HG03175 (cell line): Measurements from ENCODE around the gene RPS2.

Experiments used
- ATAC-seq: cut with Tn5 transposase; IDR thresholded peaks from one replicate; pipeline ENCODE4 v1.9.1; 2021; ENCODE audit warnings: mild to moderate bottlenecking, moderate library complexity; ENCODE audit not compliant: unreplicated experiment

The RPS2 gene

GRCh38 chr16:1999866-2000514 lies 35.4 kb upstream of the RPS2 start:
- ATAC-seq, result no peak

- ATAC-seq, result no peak
Observed at GRCh38 chr16:1998852-1999801, 34.5 kb upstream of the RPS2 start.

DNA sequence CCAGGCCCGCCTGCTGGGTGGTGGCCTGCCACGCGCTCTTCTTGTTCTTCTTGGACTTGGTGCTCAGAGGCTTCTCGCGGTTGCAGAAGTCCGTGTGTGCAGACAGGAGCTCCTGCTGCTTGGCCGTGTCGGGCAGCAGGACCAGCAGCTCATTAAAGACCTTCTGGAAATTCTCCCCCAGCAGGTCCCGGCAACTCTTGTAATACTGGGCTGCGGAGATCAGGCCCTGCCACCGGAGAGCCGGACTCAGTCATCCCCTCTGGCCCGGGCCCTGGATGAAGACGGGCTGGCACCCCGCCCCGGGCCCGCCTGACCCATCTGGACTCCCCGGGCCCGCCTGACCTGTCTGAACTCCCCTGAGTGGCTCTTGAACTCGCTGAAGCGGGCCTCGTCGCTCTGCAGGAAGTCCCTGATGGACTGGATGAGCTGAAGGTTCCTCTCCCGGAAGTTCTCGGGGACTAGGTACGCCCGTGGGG lies 33.8 kb upstream of the RPS2 start:
- ATAC-seq, result no peak

DNA sequence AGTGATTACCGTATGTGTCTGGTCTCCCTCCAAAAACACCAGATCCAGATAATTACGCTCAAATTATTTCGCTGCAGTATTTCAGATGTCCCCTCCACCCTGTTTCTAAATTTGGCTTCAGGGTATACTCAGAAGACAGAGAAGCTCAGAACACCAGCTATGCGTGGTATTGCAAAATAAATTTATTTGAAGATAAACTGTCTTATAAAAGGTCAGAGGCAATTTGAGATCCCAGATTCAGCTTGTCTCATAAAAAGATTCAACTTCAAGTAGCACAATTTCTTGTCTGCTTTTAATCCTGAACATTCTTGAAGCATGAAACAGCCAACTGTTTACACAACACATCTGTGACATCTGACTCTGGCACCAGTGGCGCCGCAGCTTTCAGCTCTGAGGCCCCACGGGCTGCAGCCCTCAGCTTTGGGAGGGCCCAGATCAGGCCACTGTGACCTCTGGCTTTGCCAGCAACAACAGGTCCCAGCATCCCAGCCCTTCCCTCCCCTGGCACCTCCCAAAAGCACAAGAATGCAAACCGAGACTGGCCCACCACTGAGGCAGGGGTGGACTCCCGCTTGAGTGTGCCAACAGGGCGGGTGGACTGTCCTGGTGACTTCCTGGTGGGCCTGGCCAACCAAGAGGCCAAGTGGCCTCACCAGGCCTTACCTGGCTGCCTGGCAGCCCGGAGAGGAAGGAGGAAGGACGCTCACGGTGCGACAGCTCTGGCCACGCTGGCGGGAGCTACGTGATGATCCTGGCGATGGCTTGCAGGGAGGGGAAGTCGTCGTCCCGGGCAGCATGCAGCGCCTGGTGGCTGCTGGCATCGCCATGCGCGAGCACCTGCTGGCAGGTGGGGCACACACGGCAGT lies 33.1 kb upstream of the RPS2 start:
- no peak for ATAC-seq

DNA sequence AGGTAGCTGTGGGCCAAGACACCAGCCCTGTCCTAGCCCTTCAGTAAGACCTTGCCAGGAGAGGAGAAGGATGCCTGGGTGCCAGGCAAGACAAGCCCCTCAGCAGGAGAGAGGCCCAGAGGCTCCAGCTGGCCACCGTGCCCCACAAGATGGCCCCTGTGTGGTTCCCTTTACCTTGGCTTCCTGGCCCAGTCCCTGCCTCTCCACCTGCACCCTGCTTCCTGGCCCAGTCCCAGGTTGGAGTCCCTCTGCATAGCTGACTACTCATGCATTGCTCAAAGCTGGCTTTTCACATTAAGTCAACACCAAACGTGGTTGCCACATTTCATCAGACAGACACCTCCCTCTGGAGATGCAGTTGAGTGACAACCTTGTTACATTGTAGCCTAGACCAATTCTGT lies 29.1 kb upstream of the RPS2 start:
- ATAC-seq, result no peak

GRCh38 chr16:1992704-1993317 lies 28.2 kb upstream of the RPS2 start:
- no peak for ATAC-seq

DNA sequence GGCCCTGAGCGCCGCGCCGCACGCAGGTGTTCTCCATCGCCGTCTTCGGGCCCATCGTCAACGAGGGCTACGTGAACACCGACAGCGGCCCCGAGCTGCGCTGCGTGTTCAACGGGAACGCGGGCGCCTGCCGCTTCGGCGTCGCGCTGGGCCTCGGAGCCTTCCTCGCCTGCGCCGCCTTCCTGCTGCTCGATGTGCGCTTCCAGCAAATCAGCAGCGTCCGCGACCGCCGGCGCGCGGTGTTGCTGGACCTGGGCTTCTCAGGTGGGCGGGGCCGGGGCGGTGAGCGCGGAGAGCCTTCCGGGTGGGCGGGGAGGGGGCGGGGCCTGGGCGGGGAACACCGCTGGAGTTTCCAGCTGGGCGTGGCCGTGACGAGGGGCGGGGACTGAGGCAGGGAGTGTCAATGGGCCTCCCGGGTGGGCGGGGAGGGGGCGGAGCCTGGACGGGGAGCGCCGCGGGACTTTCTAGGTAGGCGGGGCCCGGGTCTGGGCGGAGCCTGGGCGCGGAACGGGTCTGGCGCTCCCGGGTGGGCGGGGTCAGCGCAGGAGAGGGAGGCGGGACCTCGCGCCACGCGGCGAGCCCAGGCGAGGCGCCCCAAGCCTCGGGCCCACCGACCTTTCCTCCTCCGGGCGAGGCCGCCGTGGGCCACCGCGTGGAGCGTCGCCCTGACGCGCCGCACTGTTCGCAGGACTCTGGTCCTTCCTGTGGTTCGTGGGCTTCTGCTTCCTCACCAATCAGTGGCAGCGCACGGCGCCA lies 27.5 kb upstream of the RPS2 start:
- ATAC-seq, result peak; percentile 48

DNA sequence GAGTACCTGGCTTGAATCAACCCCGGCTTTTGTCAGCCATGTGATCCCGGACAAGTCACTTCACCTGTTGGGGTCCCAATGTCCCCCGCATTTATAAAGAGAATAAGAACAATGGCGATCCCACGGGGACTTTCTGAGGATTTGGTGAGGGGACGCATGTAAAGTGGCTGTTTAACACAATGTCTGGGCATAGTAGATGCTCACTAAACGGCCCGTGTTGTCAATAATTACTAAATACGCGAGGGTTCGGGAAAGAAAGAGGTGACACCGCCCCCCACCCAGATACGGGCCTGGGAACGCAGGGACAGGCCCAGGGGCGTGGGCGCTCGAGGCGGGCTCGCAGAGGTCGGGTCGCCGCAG lies 26.9 kb upstream of the RPS2 start:
- ATAC-seq, result no peak

DNA sequence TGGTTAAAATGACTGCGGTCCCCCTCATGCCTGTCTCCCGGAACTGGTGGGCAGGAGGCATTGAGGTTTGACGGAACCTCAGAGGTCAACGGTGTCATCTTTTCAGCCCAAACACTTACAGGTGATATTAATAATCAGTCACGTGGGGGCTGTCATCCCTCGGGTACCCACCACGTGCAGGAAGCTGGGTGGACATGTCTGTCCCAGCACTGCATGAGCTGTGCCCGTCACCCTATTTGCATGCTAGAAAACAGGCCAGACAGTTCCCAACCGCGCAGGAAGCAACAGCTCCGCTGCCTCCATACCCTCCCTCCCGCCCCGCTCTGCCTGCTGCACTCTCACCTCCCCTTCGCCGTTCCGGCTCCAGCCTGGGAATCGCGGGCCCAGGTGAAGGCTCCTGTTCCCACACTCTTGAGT lies 26.5 kb upstream of the RPS2 start:
- peak; percentile 46 for ATAC-seq

- no peak for ATAC-seq
Observed at GRCh38 chr16:1990351-1991134, 25.9 kb upstream of the RPS2 start.

GRCh38 chr16:1990101-1990350 lies 25.4 kb upstream of the RPS2 start:
- ATAC-seq, result no peak

GRCh38 chr16:1989209-1990100 lies 24.8 kb upstream of the RPS2 start, which contains the start of gene SYNGR3:
Gene SYNGR3, plus strand, starts transcription at chr16:1989970. Its CDS starts 133 bp downstream, at chr16:1990103.
- no peak for ATAC-seq

DNA sequence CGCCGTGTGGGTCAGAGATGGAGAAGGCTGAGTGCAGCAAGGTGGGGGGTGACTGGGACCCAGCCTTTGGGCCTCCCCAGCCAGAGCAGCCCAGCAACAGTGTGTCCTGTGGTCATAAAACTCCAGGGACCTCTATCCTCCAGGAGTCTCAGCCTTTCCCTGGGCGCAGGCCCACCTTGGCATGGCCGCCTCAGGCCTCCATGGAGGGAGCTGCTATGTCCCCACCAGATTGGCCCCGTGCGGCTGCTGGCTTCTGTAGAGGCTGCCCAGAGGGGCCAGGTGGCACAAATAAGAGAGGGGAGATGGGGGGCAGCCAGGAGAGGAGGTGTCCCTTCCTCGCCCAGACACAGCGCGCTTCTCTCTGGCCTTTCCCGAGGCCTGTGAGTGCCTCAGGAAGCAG lies 22.6 kb upstream of the RPS2 start:
- ATAC-seq, result no peak

GRCh38 chr16:1985466-1986150 lies 21.0 kb upstream of the RPS2 start:
- ATAC-seq, result no peak

- peak; percentile 4 for ATAC-seq
Observed at GRCh38 chr16:1984347-1985225, 20.0 kb upstream of the RPS2 start.

DNA sequence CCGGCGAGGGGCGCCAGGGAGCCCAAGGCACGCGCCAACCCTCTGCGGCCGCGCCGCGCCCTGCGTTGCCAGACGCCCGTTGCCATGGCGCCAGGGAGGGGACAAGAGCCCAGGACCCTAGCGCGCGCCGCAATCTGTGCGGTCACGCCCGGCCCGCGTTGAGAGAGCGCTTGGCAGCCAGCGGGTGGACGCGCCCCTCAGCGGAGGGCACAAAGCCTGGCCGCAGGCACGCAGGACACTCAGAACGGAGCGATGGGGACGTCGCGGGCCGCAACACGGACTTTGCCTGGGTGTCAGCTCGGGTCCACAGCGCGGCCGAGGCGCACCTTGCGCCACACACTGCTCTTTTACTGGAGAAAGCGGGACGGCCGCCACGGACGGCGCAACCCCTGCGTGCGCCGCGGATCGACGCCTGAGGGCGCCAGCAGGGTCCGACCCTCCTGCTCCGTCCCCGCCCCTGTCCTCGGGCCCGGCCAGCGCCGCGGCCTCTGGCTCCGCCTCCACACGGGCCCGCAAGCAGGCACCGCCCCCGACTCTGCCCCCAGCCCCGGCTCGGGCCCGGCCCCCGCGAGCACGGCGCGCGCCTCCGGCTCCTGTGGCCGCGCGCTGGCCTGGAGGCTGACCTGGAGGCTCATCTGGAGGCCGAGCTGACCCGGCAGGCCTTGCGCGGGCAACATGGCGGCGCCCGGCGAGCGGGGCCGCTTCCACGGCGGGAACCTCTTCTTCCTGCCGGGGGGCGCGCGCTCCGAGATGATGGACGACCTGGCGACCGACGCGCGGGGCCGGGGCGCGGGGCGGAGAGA lies 19.1 kb upstream of the RPS2 start, which contains the start of gene GFER:
Gene GFER (plus strand): TSS at position 650 of the 803 bp plus-strand sequence. CDS start 26 bp downstream, at position 676.
- peak; percentile 78 for ATAC-seq
